Neural crest cell (in vitro differentiated cells): ENCODE results near the gene LZTR1. TPM values are rescaled to one million over a fixed set of nuclear protein-coding genes. Genes with fewer than 3 reads are reported as not detected.

ENCODE experiments used
- DNase-seq: peaks from one replicate; pipeline ENCODE4 v3.0.0; 2021; ENCODE audit warnings: low read depth, mixed read lengths, low spot score
- H3K27ac Mint-ChIP-seq: one replicate; pipeline ENCODE4 v1.8.0; 2021; ENCODE audit warnings: mild to moderate bottlenecking, mixed read lengths; ENCODE audit not compliant: unreplicated experiment
- H3K27me3 Mint-ChIP-seq: 2 replicates; pipeline ENCODE4 v1.8.0; 2021; ENCODE audit warnings: low read depth, mild to moderate bottlenecking, mixed read lengths
- H3K36me3 Mint-ChIP-seq: 2 replicates; pipeline ENCODE4 v1.8.0; 2021; ENCODE audit warnings: low read depth, mild to moderate bottlenecking, mixed read lengths
- H3K4me1 Mint-ChIP-seq: 2 replicates; pipeline ENCODE4 v1.8.0; 2021; ENCODE audit warnings: mixed read lengths
- H3K4me3 Mint-ChIP-seq: one replicate; pipeline ENCODE4 v1.8.0; 2021; ENCODE audit warnings: mild to moderate bottlenecking, mixed read lengths
- H3K9me3 Mint-ChIP-seq: 2 replicates; pipeline ENCODE4 v1.8.0; 2021; ENCODE audit warnings: mixed read lengths
- total RNA-seq: library from RNA; stranded (reverse); gene quantifications from 2 replicates; pipeline ENCODE4 v1.2.1, GENCODE V29; 2021
- TF ChIP-seq, protein P1 (sequence below): fragments of 200-600 bp; sonication (generic); conservative IDR thresholded peaks from 2 replicates; pipeline ENCODE4 v1.5.0; 2021; ENCODE audit warnings: antibody characterized with exemption, mild to moderate bottlenecking

Gene LZTR1
- total RNA-seq, 1 donor from 2014 or later = 94.5 TPM

DNA sequence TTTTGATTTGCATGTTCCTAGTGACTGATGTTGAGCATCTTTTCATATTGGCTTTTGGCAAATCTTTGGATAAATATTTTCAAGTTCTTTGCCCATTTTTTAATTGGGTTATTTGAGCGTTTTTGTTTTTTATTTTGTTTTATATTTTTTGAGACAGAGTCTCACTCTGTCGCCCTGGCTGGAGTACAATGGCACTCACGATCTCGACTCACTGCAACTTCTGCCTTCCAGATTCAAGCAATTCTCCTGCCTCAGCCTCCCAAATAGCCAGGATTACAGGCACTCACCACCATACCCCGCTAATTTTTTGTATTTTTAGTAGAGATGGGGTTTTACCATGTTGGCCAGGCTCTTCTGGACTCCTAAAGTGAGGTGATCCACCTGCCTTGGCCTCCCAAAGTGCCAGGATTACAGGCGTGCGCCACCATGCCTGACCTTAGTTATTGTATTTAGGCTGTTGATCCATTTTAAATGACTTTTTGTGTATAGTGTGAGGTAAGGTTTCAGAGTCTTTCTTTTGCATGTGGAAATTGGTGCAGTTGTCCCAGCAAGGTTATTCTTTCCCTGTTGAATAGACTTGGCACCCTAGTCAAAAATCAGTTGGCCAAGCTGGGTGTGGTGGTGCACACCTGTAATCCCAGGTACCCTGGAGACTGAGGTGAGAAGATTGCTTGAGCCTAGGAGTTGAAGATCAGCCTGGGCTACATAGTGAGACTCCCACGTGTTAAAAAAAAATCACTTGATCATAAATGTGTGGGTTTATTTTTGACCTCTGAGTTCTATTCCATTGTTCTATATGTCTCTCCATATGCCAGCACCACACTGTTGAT is 38.8 kb upstream of the LZTR1 start:
- no peak overlapping the region for H3K27ac Mint-ChIP-seq

GRCh38 chr22:20944042-20944441 is 38.1 kb upstream of the LZTR1 start:
- Mint-ChIP-seq H3K9me3 (no peaks in the 10 kb centered on the region), H3K4me1 (peaks cover 40% of the 10 kb centered on the region), H3K27me3 (no peaks in the 10 kb centered on the region), H3K4me3 (no peak overlapping the region), H3K27ac (no peak overlapping the region), H3K36me3 (peaks cover 5% of the 10 kb centered on the region)
- TF ChIP-seq, protein P1, sequence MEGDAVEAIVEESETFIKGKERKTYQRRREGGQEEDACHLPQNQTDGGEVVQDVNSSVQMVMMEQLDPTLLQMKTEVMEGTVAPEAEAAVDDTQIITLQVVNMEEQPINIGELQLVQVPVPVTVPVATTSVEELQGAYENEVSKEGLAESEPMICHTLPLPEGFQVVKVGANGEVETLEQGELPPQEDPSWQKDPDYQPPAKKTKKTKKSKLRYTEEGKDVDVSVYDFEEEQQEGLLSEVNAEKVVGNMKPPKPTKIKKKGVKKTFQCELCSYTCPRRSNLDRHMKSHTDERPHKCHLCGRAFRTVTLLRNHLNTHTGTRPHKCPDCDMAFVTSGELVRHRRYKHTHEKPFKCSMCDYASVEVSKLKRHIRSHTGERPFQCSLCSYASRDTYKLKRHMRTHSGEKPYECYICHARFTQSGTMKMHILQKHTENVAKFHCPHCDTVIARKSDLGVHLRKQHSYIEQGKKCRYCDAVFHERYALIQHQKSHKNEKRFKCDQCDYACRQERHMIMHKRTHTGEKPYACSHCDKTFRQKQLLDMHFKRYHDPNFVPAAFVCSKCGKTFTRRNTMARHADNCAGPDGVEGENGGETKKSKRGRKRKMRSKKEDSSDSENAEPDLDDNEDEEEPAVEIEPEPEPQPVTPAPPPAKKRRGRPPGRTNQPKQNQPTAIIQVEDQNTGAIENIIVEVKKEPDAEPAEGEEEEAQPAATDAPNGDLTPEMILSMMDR = no peak
- no peak for DNase-seq

More for the DNA sequence above, 38.8 kb upstream of the LZTR1 start:
- Mint-ChIP-seq H3K27me3 (no peaks in the 10 kb centered on the region), H3K4me3 (no peak overlapping the region), H3K9me3 (no peaks in the 10 kb centered on the region), H3K4me1 (peaks cover 40% of the 10 kb centered on the region), H3K36me3 (peaks cover 5% of the 10 kb centered on the region)
- DNase-seq = no peak
- TF ChIP-seq, protein P1 = no peak

GRCh38 chr22:20945578-20945934 is 36.5 kb upstream of the LZTR1 start:
- H3K4me3 Mint-ChIP-seq = no peak overlapping the region
- no peak overlapping the region for H3K27ac Mint-ChIP-seq
- H3K4me1 Mint-ChIP-seq = peaks cover 35% of the 10 kb centered on the region
- no peaks in the 10 kb centered on the region for H3K9me3 Mint-ChIP-seq
- peaks cover 8% of the 10 kb centered on the region for H3K36me3 Mint-ChIP-seq
- TF ChIP-seq, protein P1 = no peak
- no peak for DNase-seq
- H3K27me3 Mint-ChIP-seq = no peaks in the 10 kb centered on the region

DNA sequence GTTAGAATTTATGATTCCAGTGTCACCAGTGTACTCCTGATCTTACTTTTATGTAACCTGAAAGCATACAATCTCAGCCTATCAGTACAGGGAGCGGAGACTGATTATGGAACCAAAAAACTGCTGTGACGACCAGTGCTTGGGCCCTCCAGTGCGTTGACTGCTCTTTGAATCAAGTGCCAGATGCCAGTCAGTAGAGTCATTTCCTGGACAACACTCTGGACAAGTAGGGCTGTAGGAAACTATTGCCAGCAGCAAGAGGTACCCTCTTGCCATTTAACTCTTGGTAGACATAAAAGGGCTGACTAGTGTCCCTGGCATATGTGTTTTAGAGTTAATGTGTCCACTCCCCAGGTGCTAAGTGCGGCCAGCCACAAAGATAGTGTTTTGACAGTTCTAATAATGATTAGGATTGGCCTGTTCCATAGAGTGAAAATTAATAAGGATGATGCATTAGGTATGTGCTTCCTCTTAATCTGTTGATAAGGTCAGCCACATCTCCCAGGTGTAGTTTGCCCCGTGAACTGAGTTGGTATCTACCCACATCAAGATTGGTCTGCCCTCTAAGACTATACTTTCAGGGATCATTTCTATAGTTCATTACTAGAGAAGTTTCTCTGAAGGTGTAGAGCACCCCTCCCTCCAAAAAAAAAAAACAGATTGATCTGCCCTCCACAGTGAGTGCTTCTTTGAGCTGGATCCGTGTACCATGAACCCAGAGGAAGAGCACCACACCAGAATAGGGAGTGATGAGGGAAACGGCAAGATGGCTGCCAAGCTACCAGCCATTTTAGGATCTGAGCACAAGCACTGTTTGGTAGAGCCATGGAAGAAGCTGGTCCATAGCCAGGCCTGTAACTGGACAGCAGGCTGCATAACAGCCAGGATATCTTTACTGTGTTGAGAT is 35.8 kb upstream of the LZTR1 start:
- H3K27me3 Mint-ChIP-seq = no peaks in the 10 kb centered on the region
- no peak for DNase-seq

DNA sequence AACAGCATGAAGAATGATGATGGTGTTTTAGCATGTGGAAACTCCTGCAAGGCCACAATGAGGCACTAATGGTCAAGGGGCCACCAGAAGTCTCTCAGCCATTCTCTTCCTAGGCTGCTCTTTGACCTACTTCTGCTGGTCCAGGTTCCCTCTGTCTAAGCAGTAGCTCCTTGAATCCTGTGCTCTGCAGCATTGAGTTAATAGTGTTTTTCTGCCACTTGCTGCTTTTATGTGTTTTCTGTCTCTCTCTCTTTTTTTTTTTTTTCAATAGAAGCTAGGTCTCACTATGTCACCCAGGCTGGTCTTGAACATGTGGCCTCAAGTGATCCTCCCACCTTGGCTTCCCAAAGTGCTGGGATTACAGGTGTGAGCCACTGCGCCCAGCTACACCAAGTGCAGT is 35.1 kb upstream of the LZTR1 start:
- Mint-ChIP-seq H3K4me3 (no peak overlapping the region), H3K36me3 (peaks cover 8% of the 10 kb centered on the region), H3K27ac (no peak overlapping the region), H3K9me3 (no peaks in the 10 kb centered on the region), H3K4me1 (peaks cover 29% of the 10 kb centered on the region), H3K27me3 (no peaks in the 10 kb centered on the region)
- TF ChIP-seq, protein P1 = no peak
- DNase-seq = no peak

More for the DNA sequence above, 35.8 kb upstream of the LZTR1 start:
- TF ChIP-seq, protein P1 = no peak
- no peak overlapping the region for H3K4me3 Mint-ChIP-seq
- peaks cover 8% of the 10 kb centered on the region for H3K36me3 Mint-ChIP-seq
- H3K27ac Mint-ChIP-seq = no peak overlapping the region
- no peaks in the 10 kb centered on the region for H3K9me3 Mint-ChIP-seq
- peaks cover 29% of the 10 kb centered on the region for H3K4me1 Mint-ChIP-seq
